Endothelial cell (in vitro differentiated cells): ENCODE data around the gene PRSS22. TPM values are rescaled to one million over a fixed set of nuclear protein-coding genes. Genes with fewer than 3 reads are reported as not detected.
"Not testable (repeated sequence)": the region's sequence is repeated elsewhere in the genome, so short reads cannot be mapped to it uniquely, and the experiment has no call there.

Experiments used
- DNase-seq: peaks from one replicate; pipeline ENCODE4 v3.0.0; 2021; ENCODE audit warnings: low spot score
- H3K27ac Mint-ChIP-seq: one replicate; pipeline ENCODE4 v1.8.0; 2021; ENCODE audit warnings: mixed read lengths, inconsistent platforms; ENCODE audit not compliant: unreplicated experiment
- H3K27me3 Mint-ChIP-seq: one replicate; pipeline ENCODE4 v1.8.0; 2021; ENCODE audit warnings: mild to moderate bottlenecking, moderate library complexity, mixed read lengths, inconsistent platforms; ENCODE audit not compliant: unreplicated experiment
- H3K36me3 Mint-ChIP-seq: one replicate; pipeline ENCODE4 v1.8.0; 2021; ENCODE audit warnings: mild to moderate bottlenecking, low read depth, mixed read lengths, inconsistent platforms; ENCODE audit not compliant: unreplicated experiment
- H3K4me1 Mint-ChIP-seq: one replicate; pipeline ENCODE4 v1.8.0; 2021; ENCODE audit warnings: mild to moderate bottlenecking, mixed read lengths, inconsistent platforms; ENCODE audit not compliant: unreplicated experiment
- H3K4me3 Mint-ChIP-seq: one replicate; pipeline ENCODE4 v1.8.0; 2021; ENCODE audit warnings: mild to moderate bottlenecking, mixed read lengths, inconsistent platforms; ENCODE audit not compliant: unreplicated experiment
- H3K9me3 Mint-ChIP-seq: one replicate; pipeline ENCODE4 v1.8.0; 2021; ENCODE audit warnings: mixed read lengths, inconsistent platforms; ENCODE audit not compliant: unreplicated experiment
- CTCF ChIP-seq: fragments of 200-600 bp; sonication (generic); IDR thresholded peaks from one replicate; pipeline ENCODE4 v1.5.0; 2021; ENCODE audit warnings: antibody characterized with exemption; ENCODE audit not compliant: unreplicated experiment
- long read RNA-seq: library from polyadenylated mRNA; unstranded; transcript quantifications from one replicate; pipeline ENCODE4 v2.0.0, GENCODE V29; 2020; ENCODE audit not compliant: unreplicated experiment
- total RNA-seq: library from RNA; stranded (reverse); fragmentation: NEBNext Ultra II Directional; extraction: Animal tissue kit (Norgen Biotek cat#: 25700); gene quantifications from one replicate; pipeline ENCODE4 v1.2.1, GENCODE V29; 2021; ENCODE audit not compliant: unreplicated experiment

PRSS22 gene, protein sequence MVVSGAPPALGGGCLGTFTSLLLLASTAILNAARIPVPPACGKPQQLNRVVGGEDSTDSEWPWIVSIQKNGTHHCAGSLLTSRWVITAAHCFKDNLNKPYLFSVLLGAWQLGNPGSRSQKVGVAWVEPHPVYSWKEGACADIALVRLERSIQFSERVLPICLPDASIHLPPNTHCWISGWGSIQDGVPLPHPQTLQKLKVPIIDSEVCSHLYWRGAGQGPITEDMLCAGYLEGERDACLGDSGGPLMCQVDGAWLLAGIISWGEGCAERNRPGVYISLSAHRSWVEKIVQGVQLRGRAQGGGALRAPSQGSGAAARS
- 0.59 TPM for total RNA-seq
- long read RNA-seq = 0 reads

DNA sequence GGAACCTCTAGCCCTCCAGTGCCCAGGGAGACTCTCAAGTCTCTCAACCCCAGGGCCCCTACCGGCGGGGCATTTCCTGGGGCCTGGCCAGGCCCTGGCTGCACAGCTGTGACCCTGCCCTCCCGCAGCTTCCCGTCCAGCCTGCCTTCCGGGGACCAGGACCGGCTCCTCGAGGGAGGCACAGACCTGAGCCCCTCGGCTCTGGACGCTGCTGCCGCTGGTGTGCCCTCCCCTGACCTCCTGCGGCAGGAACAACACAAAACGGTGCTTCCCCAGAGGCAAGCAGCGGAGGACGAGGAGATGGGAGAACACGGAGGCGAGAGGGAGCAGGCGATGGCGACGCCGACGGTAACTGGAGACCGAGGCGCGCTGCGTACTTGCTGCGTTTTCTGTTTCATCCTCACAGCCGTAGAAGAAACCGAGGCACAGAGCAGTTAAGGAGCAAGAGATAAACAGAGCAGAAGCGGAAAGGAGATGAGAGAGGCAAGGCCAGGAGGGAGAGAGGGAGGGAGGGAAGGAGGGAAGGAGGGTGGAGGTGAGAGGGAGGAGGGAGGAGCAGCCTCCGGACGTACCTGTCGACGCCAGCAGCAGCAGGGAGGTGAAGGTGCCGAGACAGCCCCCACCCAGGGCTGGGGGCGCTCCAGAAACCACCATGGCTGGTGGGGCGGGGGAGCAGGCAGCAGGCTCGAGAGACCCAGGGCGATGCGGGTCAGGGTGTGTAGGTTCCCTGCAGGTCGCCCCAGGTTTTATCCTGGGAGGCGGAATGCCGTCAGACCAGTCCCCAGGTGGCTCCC lies at the start of gene PRSS22:
Gene PRSS22 (minus strand): TSS at position 720 of the 794 bp plus-strand sequence. CDS start 66 bp downstream, at position 654.
- H3K36me3 Mint-ChIP-seq = peaks cover 9% of the 10 kb centered on the region

DNA sequence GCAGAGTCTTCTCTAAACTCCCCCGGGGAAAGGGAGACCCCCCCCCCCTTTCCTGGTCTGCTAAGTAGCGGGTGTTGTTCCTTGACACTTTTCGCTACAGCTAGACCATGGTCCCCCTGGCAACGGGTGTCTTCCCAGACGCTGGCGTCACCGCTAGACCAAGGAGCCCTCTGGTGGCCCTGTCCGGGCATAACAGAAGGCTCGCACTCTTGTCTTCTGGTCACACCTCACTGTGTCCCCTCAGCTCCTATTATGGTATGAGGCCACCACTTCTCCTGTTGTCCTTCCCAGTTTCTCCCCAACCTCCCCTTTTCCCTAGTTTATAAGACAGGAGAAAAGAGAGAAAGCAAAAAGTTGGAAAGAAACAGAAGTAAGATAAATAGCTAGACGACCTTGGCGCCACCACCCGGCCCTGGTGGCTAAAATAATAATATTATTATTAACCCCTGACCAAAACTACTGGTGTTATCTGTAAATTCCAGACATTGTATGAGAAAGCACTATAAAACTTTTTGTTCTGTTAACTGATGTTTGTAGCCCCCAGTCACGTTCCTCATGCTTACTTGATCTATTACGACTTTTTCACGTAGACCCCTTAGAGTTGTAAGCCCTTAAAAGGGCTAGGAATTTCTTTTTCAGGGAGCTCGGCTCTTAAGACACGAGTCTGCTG lies 49.2 kb upstream of the PRSS22 start:
- H3K36me3 Mint-ChIP-seq, H3K4me1 Mint-ChIP-seq, H3K4me3 Mint-ChIP-seq, H3K9me3 Mint-ChIP-seq: not testable (repeated sequence)
- peak overlapping the region; percentile 85 for H3K27ac Mint-ChIP-seq
- peak; percentile 21 for TF ChIP-seq CTCF
- H3K27me3 Mint-ChIP-seq = peaks cover 25% of the 10 kb centered on the region
- DNase-seq = peak; percentile 38

More for the DNA sequence above, at the start of gene PRSS22:
- Mint-ChIP-seq H3K27ac (no peak within 1 kb of the TSS), H3K4me3 (peak within 1 kb of the TSS; percentile 40), H3K4me1 (peaks cover 2% of the 10 kb centered on the region), H3K27me3 (peaks cover 8% of the 10 kb centered on the region), H3K9me3 (peaks cover 8% of the 10 kb centered on the region)
- no peak for TF ChIP-seq CTCF
- DNase-seq = no peak

GRCh38 chr16:2905988-2906387 lies 48.0 kb upstream of the PRSS22 start:
- no peaks in the 10 kb centered on the region for H3K9me3 Mint-ChIP-seq
- H3K27me3 Mint-ChIP-seq = peaks cover 23% of the 10 kb centered on the region
- H3K27ac Mint-ChIP-seq = peak overlapping the region; percentile 80
- DNase-seq = no peak
- TF ChIP-seq CTCF = no peak
- peaks cover 5% of the 10 kb centered on the region for H3K36me3 Mint-ChIP-seq
- peaks cover 4% of the 10 kb centered on the region for H3K4me1 Mint-ChIP-seq
- H3K4me3 Mint-ChIP-seq = peak overlapping the region; percentile 67

- Mint-ChIP-seq H3K27me3 (peaks cover 17% of the 10 kb centered on the region), H3K36me3 (peaks cover 5% of the 10 kb centered on the region)
- TF ChIP-seq CTCF = no peak
Measured at GRCh38 chr16:2905241-2905987, 47.4 kb upstream of the PRSS22 start.

More at GRCh38 chr16:2905241-2905987, 47.4 kb upstream of the PRSS22 start:
- Mint-ChIP-seq H3K27ac (peak overlapping the region; percentile 80), H3K9me3 (no peaks in the 10 kb centered on the region), H3K4me3 (peak overlapping the region; percentile 96), H3K4me1 (peaks cover 4% of the 10 kb centered on the region)
- DNase-seq = peak; percentile 95
